Measurements from ENCODE around the gene SFMBT1.

DNA sequence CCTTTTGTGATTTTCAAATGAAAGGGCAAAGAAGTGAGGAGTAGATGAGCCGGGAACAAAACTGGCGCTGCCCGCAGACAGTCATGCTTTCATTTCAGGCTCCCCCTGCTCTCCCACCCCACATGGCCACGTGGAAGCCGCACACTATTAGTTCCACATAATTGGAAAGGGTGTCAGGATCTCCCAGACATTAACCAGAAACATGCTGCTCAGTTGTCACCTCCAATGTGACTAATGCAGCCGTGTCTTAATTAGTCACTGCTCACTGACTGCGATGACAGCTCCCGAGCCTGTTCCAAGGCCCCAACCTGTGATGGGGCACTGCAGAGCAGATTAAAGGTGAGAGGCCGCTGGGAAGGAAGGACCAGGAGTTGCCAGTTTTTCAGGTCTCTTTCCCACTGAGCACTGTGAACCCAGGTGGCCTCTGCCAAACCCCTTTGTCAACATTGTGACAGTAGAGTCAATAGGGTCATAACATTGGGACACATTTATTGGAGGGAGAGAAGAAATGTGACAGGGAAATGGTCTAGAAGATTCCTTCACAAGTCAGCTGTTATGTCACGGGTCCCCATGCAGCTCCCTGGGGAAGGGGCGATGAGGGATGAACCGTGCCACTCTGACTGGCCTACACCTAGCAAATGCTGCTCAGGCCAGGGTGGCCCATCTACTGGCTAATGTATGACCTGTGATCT is 38.6 kb upstream of the SFMBT1 start:
- TF ChIP-seq, protein P1, sequence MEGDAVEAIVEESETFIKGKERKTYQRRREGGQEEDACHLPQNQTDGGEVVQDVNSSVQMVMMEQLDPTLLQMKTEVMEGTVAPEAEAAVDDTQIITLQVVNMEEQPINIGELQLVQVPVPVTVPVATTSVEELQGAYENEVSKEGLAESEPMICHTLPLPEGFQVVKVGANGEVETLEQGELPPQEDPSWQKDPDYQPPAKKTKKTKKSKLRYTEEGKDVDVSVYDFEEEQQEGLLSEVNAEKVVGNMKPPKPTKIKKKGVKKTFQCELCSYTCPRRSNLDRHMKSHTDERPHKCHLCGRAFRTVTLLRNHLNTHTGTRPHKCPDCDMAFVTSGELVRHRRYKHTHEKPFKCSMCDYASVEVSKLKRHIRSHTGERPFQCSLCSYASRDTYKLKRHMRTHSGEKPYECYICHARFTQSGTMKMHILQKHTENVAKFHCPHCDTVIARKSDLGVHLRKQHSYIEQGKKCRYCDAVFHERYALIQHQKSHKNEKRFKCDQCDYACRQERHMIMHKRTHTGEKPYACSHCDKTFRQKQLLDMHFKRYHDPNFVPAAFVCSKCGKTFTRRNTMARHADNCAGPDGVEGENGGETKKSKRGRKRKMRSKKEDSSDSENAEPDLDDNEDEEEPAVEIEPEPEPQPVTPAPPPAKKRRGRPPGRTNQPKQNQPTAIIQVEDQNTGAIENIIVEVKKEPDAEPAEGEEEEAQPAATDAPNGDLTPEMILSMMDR (conservative IDR thresholded peaks at IDR 0.05; ENCODE audit: low read length) = no peak
- no peak for TF ChIP-seq EZH2phosphoT487 (IDR thresholded peaks at IDR 0.05; ENCODE audit: borderline replicate concordance, low read depth, low read length)

Data from OCI-LY7 (cell line).